ENCODE measurements around the gene GALNT18.
"Not testable (repeated sequence)": the region's sequence is repeated elsewhere in the genome, so short reads cannot be mapped to it uniquely, and the experiment has no call there.

GALNT18 gene

DNA sequence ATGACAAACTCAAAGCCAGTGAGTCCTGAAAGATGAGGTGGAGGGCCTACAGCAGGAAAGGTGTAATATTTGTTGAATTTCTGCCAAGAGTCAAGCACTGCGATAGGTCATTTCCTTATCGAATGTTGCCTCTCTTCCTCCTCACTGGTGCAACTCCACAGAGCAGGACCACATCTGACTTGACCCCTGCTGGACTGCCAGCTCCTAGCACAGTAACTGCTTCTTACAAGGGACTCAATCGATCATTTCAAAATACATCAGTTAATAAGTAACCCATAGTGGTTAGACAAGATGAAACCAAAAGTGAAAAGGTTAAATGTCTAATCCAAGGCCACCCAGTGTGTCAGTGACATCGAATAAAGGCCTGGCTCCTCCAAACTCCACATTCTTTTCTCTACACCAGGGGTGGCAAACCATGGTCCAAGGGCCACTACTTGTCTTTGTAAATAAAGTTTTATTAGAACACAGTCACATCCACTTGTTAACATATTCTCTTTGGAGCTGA lies 170.3 kb downstream of the GALNT18 start:
- DNase-seq = no peak

DNA sequence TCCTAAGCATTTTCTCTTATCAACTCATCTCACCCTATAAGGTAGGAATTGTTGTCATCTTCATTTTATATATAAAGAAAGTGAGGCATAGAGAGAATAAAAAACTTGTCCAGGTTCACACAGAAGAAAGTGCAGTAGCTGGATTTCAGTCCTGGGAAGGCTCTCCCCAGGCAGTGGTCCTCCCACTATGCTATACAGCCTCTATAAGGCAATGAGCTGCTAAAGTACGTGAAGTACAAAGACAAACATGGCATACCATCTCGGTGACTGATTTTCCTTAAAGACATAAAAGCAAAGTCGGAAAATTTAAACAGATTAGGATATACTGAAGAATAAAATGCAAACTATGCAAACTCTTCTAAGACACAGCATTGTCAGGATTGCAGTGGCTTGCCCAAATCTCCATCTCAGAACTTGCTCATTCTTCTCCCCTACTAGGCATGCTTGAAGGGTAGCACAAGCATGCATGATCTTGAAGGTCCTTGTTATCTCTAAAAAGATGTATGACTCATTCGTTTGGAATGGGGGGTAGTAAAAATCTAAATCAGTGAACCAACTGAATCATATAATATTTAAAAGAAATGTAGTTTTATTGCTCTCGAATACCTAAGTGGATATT lies 171.0 kb downstream of the GALNT18 start:
- DNase-seq = no peak

DNA sequence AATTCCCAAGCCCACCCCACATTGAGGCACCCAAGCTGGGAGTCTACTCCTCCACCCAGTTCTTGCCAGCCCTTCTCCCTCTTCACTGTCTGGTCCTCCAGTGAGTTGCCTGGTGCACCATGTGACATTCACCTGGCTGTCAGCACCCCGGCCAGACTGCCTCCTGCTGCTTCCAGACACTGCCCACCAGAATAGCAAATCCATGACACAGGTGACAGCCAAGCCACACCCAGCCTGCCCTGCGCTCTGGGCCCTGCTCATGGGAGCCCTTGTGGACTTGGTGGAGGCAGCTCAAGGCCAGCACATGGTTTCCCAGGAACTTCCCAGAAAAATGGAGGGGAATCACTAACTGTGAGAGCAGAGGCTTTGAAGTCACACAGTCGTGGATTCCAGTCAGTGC lies 172.5 kb downstream of the GALNT18 start:
- DNase-seq = no peak

DNA sequence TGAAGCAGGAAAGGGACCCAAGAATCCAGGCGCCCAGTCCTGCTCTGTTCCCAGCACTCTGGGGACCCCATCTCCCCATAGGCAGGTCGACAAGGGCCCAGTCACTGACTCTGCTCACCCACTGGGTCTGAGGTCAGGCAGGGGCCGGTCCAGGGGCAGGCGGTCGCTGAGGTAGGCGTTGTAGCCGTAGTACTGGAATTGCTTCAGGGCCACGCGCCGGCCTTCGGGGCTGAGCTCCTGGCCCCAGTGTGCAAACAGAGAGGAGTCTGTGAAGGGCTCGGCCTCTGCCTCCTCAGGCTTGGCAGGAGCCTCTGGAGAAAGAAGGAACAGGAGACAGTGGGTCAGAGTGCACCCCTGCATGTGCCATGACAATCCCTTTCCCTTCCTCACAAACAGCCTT lies 173.2 kb downstream of the GALNT18 start:
- no peak for DNase-seq

DNA sequence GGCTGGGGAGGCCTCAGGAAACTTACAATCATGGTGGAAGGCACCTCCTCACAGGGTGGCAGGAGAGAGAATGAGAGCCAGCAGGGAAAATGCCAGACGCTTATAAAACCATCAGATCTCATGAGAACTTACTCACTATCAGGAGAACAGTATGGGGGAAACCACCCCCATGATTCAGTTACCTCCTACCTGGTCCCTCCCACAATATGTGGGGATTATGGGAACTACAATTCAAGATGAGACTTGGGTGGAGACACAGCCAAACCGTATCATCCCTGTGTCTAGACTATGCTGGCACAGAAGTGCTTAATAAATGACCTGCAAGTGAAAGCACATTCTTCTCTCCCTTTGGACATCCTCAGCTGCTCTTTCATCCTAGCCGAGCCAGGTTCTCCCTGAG lies 174.2 kb downstream of the GALNT18 start:
- DNase-seq = not testable (repeated sequence)

DNA sequence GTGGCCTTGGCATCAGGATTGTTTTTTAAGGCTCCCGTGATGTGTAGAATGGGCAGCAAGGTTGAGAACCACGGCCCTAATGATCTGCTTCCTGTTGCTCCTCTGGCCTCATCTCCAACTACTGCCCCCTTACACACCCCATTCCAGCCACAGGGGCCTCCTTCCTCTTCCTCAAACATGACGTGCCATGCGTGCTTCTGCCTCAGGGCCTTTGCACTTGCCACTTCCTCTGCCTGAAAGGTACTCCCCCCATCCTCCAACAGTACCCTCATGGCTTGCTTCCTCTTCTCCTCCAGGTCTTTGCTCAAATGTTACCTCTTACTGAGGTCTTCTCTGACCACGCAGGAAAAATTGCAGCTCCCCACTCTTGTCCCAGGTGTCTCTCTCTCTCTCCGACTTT lies 174.8 kb downstream of the GALNT18 start:
- no peak for DNase-seq

DNA sequence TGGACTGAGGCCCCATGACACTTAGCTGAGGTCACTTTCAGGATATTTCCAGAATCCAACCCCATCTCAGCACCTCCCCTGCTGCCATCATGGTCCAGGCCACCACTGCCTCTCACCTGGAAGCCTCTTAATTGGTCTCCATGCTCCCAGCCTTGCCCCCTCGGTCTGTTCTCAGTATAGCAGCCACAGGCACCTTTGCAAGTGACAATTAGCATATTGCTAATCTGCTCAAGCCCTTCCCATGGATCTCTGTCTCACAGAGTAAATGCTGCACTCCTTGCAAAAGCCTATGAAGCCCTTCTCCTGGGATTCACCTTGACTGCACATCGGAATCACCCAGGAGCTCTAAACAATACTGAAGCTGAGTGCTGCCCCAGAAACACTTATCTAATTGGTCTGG lies 175.2 kb downstream of the GALNT18 start:
- no peak for DNase-seq

DNA sequence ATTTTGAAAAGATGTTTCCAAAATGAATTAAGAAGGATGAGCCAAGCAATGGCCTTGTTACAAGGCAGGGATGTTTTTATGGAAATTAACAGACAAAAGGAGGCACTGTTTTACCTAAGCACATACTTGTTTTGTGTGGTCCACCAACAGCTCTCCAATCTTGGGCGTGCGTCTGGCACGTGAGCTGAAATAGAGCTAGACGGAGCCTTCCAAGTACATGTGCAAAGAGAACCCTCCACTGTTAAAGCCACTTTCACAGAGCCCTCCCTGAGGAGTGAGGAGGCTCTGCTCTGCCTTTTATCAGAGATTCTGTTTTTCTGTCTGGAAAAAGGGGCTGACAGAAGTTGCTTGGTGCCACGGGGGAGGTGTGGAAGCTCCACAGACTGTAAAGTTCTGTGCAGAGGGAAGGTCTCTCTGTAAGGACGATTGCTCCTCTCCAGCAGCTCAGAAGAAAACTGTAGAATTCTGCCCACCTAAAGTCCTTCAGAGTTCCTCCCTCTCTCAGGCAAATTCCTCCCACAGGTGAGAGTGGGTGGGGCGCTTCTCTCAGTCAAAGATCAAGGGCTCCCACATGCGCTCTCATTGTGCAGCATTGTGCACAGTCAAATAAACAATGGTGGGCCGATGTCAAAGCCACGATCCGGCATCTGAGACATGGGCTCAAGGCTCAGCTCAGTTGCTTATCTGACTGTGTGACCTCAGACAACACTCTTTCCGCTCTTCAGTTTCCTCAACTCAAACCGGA lies 176.2 kb downstream of the GALNT18 start:
- no peak for DNase-seq

DNA sequence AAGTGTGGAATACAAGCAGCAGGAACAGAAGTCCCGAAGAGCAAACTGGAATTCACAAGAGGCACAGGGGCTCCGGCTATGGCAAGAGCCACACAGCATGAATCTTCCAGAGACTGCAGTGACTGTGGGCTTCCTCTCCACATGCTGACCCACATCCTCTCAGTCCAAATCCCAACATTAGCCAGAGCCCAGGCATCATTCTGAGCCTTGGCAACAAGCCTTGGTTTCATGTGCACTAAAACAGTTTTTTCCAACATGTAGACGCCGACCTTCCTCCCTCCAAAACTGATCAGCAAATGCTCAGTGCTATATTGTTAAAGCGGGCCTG lies 177.0 kb downstream of the GALNT18 start:
- DNase-seq = no peak

DNA sequence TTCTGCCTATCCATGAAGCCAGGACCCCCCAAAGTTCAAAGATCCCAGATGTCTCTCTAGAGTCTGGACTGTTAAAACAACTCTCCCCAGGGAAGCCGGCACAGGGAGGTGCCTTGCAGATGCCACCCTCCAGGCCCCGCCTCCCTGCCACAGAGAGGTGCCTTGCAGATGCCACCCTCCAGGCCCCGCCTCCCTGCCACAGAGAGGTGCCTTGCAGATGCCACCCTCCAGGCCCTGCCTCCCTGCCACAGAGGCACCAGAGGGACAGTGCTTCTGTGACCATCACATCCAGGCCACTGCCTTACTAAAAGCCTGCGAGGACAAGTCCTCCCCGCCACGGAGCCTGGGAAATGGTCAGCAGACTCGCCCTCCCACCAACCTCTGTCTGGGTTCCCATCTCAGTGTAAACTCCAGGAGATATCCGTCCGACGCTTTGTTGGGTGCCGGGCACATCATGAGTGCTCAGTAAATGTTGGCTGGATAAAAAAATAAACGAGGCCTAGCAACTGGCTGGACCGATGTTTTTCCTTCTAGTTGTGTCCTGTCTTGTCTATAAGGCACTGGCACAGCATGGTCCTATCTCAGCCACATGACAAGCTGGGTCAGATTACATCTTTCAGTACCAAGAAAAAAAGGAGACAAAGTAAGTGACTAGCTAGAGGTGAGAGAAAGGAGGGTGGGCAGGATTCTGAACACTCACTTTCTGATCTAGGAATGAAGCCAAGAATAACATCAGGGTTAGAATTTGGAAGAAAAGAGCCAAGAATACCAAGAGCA lies 177.6 kb downstream of the GALNT18 start:
- no peak for DNase-seq

DNA sequence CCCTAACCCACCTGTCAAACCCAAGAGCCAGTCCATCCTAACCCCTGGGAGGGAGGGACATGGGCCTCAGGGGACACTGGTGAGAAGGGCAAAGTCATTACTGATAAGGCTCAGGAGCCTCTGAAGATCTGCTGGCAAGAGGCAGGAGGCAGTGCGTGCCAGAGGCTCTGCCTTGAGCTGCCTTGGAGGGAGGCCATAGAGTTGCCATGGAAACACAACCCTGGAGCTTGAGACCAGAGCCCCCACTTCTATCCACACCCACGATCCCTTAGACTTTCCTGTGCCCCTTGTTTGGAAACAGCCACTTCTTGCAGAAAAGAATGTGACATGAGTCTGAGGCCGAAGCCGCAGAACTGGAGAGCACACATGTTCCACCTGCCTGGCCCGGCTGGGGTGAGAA lies 179.0 kb downstream of the GALNT18 start:
- no peak for DNase-seq

DNA sequence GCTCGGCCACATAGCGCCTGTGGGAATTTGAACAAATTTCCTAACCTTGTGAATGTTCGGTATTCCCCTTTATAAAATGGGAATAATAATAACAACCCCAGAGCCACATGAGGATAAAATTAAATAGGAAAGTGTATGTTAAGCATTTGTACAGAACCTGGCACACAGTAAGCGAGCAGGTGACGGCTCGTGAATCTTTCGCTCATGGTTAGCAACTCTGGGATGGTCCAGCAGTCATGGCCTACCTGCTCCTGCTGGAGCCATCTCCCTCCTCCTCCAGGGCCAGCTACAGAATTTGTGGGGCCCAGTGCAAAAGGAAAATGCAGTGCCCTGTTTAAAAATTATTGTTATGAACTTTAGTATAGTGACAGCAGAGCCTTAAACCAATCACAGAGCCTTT lies 180.3 kb downstream of the GALNT18 start:
- DNase-seq = no peak

DNA sequence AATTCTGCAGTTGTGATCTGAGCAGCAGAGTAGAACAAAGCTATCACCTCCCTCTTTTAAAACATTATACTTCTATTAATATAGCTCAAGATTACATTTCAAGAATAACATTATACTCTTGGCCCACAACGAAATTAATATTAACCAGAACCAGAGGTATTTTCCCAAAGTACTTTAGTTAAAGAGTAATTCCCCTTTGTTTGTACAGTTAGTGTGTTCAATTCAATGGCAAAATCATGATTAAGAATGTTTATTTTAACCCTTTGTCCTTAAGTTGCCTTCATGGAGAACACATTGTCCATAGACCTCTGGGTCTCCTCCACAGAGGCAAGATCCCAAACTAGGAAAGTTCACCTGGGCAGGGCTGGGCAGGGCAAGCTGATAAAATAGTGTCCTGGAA lies 180.7 kb downstream of the GALNT18 start:
- DNase-seq = no peak

DNA sequence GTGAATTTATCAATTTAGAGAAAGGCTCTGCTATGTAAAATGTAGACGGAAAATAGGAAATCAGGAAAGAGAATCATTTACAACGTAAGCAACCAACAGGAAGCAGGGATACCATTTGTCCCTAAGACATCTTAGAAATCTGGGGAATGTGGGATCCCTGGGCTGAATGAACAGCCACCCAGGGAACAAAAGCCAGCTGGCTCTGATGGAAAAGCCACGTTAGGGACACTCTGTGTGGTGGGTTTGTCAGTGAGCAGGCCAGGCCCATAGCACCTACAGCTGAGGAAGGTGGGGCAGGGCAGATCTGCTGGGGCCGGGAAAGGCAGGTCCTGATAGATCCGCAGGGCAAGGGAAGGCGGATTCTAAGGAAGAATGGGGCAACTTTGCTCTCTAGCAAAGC lies 181.7 kb downstream of the GALNT18 start:
- DNase-seq = no peak

DNA sequence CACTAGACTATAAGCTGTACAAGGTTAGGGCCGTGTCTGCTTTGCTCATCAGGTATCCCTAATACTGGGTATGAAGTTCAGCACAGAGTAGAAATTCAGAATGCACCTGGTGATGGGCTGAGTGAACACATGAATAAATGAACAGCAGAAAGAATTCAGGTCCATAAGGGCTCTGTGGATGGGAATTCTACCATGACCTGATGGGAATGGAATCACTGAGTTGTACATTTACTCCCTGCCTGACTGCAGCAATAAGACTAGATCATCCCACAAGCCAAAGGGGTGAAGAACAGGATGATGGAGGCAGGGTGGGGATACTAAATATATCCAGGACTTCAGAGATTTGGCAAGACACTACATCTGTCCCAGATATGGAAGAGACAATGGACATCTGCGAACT lies 182.2 kb downstream of the GALNT18 start:
- DNase-seq = no peak

DNA sequence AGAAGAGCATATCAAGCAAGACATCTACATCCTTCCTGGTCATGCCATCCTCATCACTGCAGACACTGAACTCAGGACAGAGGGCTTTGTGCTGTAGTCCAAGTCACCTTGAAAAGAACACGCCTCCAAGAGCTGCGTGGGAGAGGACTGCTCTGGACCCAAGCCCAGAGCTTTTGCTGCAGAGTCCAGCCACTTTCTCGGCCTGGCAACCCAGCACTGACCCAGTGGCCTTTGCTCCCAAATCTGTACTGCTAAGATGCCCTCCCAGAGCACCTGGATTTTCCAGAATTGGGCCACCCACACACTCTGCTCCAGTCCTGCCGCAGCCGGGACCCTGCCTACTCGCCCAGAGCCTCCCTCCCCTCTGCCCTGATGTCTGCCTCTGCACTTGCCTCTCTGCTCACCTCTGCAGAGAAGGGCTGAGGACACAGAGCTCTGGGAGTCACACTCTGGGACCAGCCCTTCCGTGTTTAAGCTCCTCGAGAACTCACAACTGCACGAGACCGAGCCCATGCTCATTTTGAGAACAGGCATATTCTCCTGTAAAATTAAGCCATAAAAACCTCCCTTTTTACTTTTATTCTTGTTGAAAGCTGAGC lies 185.0 kb downstream of the GALNT18 start:
- no peak for DNase-seq

DNA sequence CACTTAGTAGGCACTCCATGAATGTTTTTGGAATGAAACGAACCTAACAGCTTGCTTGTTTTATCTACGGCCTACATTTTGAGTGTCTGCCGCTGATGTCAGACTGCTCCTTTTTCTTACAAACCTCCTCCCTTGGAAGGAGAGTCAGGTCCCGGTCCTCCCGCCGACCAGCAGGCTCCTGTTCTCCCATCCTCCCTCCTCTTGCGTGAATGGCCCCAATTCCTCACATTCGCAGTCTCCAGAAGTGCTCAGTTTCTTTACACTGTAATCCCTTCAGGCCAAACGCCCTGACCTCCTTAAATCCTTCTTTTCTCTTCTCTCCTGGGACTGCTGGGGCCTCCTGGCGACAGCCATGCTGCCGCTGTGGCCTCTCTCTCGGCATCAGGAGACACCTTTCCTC lies 186.2 kb downstream of the GALNT18 start:
- DNase-seq = no peak

DNA sequence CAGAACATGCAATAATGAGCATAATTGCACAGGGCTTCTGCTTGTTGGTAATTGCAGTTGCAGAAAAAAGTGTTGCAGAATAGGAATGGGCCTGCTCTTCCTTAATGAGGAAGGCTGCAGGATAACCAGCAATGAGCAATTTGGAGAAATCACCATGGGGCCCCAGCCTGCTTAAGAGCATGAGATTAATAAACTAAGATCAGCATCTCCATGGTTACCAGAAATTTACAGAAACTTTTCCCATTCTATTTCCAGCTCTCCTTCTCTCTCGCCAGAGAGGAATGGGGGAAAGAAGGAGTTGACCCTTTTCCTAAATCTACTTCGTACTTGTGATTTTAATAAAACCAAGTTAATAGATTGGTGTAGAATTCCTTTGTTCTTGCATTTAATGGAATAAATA lies 187.8 kb downstream of the GALNT18 start:
- DNase-seq = no peak

DNA sequence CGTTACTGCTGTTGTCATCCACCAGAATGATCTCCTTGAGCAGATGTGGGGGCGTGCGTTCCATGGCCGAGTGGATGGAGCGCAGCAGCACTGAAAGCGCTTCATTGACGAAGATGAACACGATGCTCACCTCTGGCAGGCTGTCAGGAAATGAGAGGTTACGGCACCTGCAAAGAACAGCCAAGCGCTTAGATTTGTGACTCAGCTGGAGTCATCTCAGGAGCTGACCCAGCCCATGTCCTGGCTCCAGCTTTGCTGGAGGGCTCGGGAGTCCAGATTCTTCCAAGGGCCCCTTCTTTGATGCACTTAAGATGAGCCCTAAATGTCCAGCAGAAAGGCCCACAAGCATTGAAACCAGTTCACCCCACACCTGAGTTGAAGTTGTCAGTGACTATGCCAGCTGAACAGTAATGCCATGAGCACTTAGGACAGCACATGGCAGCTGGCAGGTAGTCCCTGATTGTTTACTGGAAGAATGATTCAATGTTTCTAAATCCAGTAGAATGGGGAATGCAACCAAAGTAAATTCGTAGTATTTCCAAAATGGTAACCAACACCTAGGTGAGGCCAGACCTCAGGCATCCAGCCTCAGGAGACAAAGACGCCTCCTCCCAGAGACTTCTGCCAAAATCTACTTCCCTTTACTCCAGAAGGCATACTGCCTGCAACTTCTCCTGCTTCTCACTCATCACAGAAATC lies 189.0 kb downstream of the GALNT18 start:
- DNase-seq = no peak

DNA sequence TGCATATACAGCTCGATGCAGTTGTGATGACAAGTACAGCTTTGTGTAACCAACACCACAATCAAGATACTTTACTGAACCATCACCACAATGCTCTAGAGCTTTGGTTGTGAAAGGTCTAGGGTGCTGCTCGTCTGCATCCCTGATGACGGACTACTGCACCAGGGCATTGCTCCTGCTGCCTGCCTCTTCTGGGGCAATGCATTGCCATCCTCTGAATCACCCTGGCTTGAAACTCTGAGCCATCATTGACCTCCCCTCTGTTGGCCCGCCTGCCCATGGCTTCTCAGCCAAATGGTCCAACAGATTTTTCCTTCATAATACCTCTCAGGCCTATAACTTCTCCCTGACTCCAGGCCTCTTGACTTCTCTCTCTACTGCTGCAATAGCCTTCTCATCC lies 191.4 kb downstream of the GALNT18 start:
- DNase-seq = no peak

DNA sequence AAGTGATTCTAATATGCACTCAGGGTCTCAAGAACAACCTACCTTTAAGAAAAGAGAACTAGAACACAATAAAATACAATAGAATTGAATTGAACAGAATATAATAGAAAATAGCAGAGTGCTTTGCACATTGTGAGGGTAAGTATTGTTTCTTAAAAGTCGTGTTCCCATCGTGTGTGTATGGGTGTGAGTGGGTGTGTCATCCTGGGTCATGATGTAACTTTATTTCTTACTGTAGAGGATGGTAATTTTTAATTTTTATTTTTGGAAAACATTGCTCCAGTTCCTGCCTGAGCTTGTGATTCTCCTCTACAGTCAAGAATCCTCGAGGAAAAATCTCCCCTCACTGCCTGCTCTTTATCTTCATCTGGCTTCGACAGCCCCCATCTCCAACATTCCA lies 193.1 kb downstream of the GALNT18 start:
- no peak for DNase-seq

DNA sequence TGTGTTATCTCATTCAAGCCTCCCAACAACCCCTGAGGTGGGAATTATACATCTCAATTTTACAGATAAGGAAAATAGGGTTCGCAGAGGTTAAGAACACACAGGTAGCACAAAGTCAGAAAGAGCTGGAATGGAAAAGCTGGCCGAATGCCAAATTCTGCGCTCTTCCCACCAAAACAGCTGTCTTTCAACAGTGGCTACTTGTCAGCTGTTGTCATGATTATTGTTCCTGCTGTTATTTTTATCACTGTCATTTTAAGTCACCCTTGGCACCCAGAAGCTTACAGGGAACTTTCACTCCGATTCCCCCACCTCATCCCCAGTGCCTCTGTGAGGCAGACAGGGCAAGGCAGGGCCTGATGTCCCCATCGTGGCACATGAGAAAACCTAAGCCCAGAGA lies 194.3 kb downstream of the GALNT18 start:
- no peak for DNase-seq

DNA sequence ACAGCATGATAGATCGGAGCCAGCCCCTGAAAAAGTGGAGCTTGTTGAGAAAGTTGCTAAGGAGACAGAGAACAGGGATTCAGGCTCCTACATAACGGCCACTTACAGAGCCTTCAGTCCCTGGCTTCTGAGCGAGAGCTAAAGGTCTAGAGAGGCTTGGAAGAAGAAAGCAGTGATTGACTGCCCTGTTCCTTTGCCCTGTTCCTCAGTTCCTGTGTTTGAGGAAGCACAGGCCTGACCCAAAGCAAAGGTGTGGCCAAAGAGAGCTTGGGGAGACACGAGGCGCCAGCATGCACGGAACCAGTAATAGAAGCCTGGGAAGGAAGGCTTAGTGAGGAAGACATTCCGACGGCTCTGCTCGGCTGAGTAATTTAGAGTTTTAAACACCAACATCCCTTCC lies 194.7 kb downstream of the GALNT18 start:
- DNase-seq = no peak

Measured in T-helper 1 cell (primary cell).